AG08395 (cell line): ENCODE measurements around the gene KCNAB2.

Experiments used
- DNase-seq: peaks from one replicate; pipeline ENCODE4 v3.0.0; 2012; ENCODE audit warnings: mixed read lengths, low spot score

KCNAB2 gene

DNA sequence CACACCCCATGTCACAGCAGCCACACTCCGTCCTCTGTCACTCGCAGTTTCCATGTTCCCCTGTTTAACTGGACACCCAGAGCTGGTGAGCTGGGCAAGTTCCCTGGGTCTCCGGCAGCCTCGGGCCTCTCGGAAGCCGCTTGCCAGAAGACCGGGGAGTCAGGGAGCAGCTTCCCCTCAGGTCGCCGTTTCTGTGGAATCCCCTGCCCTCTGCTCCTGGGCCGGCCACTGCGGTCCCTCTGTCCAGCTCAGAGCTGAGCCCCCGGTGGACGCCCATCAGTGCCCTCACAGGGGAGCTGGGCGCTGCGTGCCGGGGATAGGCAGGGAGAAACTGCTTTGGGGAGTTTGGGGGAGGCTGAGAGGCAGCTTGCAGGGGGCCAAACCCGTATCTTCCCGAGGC, 37.7 kb downstream of the KCNAB2 start:
- DNase-seq: no peak

DNA sequence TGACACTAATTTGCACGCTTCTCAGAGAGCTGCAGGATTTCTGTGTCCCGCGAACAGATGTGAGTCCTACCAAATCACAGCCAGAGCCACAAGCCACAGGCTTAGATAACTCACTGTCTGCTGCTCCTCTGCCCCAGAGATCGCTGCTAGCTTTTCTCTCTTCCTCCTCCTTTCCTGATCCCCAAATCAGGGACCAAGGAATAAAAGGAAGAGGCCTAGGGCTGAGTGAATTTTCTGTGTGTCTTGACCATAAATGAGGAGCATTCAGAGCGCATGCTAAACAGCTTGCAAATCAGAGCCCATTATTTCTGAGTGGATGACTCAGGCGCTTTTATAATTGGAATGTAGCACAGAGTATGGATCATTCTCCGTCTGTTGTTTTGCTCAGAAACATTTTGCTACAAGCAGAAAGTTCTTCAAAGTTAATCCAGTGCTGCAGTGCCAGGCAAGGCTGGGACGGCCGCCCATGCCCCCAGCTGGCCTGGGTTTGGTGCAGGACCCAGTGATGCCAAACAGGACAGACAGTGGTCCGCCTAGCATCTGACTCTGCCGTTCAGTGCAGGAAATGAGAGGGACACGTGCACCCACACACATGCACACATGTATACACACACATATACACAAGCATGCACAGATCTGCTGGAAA, 38.2 kb downstream of the KCNAB2 start:
- peak; percentile 71 for DNase-seq

DNA sequence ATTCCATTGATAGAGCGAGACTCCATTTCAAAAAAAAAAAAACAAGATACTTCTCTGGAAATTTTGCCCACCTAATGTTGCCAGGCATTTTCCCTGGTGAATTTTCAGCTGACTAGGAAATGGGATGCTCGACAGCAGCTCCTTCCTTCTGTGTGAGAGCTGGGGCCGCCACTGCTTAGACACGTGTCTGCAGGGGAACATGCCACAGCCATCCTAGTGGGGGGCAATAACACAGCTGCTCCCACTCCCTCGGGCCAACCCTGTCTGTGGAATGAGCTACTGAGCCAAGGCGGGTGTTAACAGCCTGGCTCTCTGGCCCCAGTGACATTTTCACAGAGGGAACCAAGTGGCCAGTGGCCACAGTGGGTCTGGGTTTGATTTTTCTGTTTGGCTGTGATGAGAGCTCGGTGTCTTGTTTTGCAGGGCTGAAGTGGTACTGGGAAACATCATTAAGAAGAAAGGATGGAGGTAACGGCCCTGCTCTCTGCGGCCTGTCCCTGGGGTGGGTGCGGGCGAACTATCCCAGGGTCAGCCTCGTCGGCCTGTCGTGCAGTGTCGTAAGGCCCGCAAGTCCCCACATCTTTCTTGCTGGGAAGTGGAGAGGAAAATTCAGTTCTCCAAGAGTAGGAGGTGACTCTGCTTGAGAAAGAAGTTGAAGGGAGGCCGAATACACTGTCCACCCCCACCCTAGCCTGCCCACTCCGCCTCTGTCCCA, 39.2 kb downstream of the KCNAB2 start:
- no peak for DNase-seq

DNA sequence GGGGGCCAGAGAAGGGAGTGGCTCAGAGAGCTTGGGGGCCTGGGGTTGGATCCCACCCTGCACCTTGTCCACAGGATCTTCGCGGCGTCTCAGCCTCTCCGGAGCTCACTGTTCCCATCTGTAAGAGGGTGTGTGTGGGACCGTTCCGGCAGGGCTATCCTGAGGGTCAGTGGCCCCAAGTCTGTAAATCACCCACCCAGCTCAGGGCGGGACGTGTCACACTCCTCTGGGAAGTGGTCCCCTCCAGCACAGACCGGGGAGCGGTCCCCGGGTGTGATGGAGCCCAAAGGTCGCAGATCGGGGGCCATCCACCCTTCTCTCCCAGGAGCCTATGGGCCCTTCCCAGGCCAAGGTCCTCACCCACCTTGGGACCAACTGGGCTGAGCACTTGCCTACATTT, 40.0 kb downstream of the KCNAB2 start:
- DNase-seq: no peak

DNA sequence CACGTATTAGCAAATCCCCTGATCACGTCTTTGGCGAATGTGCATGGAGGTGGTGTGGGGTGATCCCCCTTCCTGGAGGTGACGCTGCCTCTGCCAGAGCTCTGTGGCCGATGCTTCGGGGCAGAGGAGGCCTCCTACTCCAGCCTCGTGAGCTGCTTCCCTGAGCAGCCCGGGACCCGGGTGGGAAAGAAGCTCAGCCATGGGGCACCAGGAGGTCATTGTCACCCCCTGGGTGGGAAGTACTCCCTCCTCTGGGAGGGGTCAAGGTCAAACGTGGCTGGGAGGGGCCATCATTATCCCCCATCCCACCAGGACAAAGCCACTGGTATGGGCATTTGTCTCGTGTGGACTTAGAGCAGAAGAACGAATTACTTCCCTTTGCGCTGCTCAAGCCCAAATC, 40.7 kb downstream of the KCNAB2 start:
- no peak for DNase-seq

DNA sequence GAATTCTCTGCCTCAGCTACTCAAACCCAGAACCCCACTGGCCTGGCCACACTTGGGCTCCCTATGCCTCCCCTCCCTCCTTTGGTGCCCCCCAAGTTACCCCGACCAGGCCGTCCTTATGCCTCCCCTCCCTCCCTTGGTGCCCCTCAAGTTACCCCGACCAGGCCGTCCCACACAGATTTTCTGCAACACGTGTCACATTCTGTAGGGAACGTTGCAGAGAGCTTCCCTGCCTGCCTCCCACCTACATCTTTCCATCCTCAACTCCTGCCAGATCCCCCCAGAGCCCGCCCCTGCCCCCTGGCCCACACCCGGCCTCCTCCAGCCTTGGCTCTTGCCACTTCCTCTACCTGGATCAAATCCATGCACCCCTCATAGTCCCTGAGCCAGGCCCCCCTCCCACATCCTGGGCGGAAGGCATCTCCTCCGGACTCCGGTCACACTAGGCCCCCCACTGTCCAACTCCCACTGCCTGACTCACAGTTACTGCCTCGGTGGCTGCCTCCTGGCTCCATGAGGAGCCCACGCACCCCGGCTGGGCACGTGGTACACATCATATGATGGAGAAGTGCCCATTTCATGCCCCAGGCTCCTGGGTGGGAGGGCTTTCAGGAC, 41.2 kb downstream of the KCNAB2 start:
- DNase-seq: no peak

DNA sequence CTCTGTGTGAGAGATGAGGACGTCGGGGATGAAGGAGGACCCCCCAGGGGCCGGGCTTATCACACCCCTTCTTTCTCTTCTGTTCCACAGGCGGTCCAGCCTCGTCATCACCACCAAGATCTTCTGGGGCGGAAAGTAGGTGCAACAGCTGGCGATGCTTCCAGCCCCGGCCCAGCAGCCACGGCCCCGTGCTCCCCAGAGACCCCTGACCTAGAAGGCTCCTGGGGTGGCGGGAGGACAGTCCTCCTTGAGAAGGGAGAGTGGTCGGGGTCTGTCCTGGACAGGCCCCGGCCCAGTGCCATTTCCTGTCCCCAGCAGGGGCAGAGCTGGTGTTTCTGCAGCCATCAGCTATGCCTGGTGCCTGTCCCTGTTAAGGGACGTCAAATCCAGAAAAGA, 41.7 kb downstream of the KCNAB2 start:
- DNase-seq: no peak

DNA sequence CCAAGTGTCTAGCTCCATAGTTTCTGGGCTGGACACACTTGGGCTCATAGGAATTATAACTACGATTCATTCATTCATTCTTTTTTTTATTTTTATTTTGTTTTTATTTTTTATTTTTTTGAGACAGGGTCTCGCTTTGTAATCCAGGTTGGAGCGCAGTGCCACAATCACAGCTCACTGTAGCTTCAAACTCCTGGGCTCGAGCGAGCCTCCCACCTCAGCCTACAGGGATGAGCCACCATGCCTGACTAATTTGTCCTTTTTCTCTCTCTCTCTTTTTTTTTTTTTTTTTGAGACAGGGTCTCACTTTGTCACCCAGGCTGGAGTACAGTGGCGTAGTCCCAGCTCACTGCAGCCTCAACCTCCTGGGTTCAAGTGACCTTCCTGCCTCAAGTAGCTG, 42.3 kb downstream of the KCNAB2 start:
- DNase-seq: no peak

DNA sequence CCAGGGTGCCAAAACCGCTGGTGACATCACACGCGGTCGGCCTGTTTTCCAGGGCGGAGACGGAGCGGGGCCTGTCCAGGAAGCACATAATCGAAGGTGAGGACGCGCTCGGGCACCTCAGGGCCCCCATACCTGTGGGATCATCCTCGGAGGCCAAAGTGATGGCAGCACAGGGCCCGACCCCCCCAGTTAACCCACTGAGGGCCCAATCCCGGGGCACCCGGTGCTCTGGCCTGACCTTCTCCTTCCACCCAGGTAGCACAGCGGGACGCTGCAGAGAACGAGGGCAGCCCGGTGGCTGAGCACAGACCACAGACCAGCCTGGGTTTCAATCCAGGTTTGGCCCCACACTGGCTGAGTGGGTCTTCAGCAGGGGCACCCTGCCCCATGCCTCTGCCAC, 43.3 kb downstream of the KCNAB2 start:
- no peak for DNase-seq

DNA sequence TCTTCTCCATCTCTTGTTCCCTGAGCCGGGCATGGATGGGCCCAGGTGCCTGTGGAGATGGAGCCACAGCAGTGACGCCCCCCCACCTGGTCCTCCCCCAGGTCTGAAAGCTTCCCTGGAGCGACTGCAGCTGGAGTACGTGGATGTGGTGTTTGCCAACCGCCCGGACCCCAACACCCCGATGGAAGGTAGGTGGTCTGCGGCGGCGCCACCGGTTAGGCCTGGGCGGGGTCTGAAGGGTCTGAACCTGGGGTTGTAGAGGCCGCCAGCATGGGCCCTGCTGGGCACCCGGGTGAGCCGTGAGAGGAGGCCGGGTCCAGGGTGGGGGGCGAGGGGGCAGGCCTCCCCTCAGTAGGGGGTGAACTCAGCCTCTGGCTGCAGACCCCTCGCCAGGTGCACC, 44.6 kb downstream of the KCNAB2 start:
- DNase-seq: no peak

DNA sequence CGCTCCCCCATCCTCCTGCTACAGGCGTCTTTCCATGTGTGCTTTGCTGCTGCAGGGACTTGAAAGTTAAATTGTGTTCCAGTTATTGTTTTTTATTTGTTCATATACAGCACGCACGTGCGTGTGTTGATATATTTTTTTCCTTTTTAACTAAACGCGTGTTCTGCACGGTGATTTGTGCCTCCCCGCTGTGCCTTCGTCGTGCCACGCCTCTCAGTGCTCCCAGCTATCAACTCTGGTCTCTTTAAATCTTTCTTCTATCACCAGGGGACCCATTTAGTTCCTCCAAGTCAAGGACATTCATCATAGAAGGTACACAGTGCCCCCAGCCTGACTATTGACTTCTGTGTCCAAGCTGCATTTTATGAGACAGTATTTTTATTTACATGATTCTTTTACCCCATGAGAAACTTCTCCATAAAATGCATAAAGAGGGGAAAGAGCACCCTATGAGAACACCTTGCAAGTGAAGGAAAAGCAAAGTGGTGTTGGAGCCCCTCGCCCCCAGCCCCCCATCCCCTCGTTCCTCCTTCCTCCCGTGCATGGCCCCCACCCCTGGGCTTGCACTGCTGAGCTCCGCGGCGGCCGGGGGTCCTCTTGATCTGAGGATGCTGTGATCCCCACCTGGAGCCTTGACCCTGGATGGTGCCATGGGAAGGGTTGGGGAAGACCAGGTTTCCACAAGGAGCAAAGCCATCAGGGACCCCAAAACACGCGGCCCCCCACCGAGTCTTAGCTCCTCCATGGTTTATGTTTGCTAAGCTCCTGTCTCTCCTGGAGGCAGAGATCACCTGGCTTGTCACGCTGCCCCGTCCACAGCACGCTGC, 45.5 kb downstream of the KCNAB2 start:
- no peak for DNase-seq

DNA sequence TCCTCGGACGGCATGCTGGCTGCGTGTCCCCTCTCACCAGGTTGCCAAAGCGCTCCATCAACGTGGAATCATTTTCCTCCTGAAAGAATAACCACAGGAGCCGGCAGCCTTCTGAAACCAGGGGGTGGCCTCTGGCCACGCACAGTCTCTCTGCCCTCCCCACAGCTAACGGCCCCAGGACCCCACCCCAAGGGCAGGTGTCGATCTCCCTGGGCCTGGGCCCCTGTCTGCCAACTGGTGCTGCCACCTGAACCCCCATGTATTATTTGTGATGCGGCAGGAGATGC, 46.1 kb downstream of the KCNAB2 start:
- no peak for DNase-seq

DNA sequence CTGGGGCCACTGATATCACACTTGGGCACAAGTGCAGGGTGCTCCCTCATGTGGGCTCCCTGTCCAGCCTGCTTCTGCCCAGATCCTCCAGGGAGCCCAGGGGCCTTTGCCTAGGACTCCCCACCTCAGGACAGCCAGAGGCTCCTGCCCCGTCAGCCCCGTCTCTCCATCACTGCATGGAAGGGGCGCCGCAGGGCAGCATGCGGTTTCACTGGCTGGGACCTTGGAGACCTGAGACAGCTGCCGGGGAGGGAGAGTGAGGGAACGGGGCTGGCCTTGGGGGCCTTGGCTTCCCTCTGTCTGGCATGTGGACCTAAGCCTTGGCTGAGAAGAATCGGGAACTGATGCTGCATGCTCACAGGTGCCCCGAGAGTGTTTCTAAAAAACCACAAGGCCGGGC, 46.5 kb downstream of the KCNAB2 start:
- no peak for DNase-seq

DNA sequence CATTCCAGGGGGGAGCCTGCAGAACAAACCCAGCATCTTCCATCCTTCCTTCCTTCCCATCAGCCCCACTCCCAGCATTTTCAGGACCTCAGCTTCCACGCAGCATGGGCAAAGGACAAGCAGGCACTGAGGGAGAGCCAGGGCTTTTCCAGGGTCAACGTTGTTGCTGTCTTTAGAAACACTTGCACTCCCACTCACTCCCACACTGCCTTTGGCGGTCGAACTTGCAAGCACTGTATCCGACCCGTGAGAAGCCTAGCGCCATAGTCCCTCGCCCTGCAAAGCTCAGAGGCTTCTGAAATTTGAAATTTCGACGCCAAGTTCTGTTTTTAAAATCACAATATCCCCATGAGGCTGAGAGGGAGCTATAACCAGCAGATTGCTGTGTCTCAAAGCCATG, 47.4 kb downstream of the KCNAB2 start:
- no peak for DNase-seq

DNA sequence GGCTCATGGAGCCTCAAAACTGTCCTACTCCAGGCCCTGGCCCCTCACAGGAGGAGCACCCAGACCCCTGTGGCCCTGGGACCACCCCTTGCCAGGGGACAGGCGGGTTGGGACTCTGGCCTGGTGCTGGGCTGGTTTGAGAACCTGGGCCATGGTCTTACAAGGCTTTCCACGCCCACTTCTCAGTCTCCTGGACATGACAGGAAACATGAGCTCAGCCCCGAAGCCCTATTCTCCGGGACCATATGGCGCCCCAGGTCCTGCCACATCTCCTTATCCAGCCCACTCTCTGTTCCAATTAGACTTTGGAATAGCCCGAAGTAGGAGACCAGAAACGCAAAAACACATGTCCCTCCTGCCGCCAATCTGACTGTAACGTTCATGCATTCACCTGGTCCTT, 47.9 kb downstream of the KCNAB2 start:
- no peak for DNase-seq

DNA sequence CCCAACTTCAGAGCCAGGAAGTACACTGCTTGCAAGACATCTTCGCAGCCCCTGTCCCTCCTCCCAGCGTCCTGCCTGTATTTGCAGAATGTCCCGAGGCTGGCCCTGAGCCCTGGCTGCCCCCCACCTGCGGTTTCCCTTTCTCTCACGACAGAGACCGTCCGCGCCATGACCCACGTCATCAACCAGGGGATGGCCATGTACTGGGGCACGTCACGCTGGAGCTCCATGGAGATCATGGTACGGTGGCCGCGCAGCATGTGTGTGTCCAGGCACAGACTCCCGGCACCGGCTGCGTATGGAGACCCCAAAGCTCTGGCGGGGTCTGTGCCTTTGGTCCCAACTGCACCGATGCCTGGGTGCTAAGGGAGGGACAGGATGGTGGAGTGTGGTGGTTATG, 48.6 kb downstream of the KCNAB2 start:
- no peak for DNase-seq

DNA sequence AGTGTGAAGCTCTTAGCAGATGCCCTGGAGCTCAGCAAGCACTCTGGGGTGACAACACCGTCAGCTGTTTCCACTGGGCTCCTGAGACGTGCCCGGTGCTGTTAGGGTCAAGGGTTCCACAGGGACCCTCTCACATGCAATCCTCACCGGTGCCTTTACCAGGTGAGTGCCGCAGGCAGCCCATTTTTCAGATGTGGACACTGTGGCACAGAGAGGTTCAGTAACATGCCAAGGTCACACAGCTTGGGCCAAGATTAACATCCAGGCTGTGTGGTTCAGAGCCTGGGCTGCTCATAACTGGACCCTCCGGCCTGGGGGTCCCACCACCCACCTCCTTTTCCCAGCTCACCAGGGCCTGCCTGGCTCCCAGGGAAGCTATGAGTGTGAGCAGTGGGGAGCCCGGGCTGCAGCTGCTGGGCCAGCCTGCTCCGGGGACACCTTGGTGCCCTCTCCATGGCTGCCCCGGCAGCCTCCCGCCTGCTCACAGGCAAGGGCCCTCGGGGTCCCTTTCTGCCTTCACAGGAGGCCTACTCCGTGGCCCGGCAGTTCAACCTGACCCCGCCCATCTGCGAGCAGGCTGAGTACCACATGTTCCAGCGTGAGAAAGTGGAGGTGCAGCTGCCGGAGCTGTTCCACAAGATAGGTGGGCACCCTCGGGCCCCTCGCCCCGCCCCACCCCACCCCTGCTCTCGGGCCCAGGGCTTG, 49.3 kb downstream of the KCNAB2 start:
- DNase-seq: no peak

DNA sequence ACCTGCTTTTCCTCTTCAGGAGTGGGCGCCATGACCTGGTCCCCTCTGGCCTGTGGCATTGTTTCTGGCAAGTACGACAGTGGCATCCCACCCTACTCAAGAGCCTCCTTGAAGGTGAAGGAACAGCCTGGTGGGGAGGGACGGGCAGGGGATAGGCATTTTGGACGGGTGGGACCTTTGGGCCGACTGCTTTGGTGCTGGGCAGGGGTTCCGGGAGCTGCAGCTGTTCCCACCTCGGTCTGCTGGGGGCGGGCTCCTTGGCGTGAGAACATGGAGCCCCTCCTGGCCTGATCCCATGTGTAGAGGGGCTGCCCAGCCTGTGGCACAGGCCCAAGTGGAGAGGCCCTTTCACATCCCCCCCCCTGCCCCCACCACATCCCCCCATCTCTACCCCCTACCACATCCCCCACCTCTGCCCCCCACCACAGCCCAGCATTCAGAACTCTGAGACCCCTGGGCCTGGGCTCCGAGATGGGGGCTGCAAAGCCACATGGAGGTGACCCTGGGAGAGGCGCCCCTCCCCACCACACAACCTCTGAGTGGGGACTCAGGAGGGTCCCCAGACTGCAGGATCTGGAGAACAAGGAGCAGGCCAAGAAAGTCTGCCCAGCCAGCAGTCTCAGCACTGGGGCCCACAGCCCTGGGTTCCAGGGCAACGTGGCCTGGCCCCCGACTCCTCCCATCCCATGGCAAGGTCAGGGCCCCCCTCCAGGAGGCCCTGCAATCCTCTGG, 50.0 kb downstream of the KCNAB2 start:
- no peak for DNase-seq

DNA sequence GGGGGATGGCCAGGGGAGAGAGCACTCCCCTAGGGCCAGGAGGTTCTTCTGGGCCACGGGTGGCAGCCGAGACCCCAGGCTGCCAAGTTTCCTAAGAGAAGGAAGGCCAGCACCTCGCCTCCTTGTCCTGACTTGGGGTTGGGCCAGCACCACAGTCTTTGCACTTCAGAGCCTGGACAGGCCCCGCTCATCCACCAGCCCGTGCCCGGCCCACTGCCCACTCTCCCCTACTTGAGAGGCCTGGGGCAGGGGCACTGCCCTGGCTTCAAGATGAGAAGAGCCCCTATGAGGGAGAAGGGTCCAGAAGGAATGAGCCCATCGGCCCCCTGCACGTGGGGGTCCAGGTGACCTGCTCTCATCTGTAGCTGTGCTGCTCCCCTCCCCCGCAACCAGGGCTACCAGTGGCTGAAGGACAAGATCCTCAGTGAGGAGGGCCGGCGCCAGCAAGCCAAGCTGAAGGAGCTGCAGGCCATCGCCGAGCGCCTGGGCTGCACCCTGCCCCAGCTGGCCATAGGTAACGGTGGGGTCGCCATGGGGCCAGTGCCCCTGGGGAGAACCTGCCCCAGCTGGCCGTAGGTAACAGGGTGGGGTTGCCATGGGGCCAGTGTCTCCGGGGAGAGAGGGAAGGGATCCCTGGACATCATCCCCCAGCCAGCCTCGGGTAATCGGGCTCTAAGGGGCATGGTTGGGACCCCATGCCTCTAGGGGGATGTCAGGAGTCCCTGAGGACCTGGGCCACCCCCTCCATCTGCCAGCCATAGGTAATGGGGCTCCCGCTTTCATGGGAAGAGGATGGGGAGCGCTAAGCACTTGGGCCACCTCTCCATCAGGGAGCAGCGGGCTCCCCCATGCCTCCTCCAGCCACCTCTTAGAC, 50.8 kb downstream of the KCNAB2 start:
- DNase-seq: no peak

DNA sequence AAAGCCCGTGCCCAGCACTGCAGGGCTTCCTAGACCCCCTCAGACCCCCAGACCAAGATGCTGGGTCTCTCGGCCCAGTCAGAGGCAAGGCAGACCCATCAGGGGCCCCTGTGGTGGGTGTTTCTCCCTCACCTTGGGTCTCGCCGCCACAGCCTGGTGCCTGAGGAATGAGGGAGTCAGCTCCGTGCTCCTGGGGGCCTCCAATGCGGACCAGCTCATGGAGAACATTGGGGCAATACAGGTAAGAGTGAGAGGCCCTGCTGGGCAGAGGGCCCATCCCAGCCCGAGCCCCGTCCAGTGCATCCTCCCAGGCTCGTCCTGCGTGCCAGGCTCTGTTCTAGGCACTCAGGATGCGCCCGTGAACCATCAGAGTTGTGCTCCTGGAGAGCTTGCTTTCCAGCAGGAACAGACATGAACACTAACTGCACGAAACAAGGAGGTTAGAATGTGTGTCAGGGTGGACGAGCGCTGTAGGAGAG, 51.5 kb downstream of the KCNAB2 start:
- no peak for DNase-seq

DNA sequence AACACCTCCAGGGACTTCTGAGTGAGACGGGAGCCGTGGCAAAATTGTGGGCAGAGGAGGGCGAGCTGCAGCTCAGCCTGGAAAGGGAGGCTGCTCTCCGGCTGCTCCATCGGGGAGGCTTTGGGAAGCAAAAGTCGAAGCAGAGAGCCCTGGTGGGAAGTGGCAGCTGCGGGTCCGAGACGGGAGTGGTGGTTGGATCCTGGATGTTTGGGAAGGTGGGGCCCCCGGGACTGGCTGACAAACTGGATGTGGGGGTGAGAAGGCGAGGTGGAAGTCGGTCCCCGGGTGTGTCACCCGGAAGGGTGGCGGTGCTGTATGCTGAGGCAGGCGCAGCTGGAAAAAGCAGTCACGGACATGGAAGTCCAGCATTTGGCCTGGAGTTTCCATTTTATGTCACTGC, 52.1 kb downstream of the KCNAB2 start:
- no peak for DNase-seq
